Lung (tissue), 13 donors: ENCODE results near the gene JAK3. TPM values are rescaled to one million over a fixed set of nuclear protein-coding genes. Genes with fewer than 3 reads are reported as not detected.

ENCODE experiments used
- ATAC-seq: fragments of 200-7000 bp; cut with Tn5 transposase; one replicate; pipeline ENCODE4 v1.9.1; 2020; ENCODE audit warnings: moderate number of reproducible peaks; ENCODE audit not compliant: insufficient read depth, low FRiP score
- DNase-seq, 3 donors: peaks; one replicate each; pipeline ENCODE4 v3.0.0-alpha.2; 2013 to 2017
- H3K27ac ChIP-seq, 2 donors: one replicate each; pipeline ENCODE4 v1.5.1; 2013; ENCODE audit warnings: mild to moderate bottlenecking in 2 of 2, moderate library complexity in 2 of 2, control low read depth in 1 of 2, inconsistent platforms in 1 of 2, low read depth in 1 of 2, low read length in 1 of 2
- H3K27me3 ChIP-seq, 3 donors: one replicate each; pipeline ENCODE4 v1.5.1; 2013; ENCODE audit warnings: low read length in 2 of 3; ENCODE audit not compliant: control insufficient read depth in 3 of 3, insufficient read depth in 3 of 3
- H3K36me3 ChIP-seq, 4 donors: one replicate each; pipeline ENCODE4 v1.5.1; 2013; ENCODE audit warnings: low read length in 4 of 4, mild to moderate bottlenecking in 1 of 4, moderate library complexity in 1 of 4; ENCODE audit not compliant: control insufficient read depth in 4 of 4, insufficient read depth in 4 of 4
- H3K4me1 ChIP-seq, 5 donors: one replicate each; pipeline ENCODE4 v1.5.1; 2013; ENCODE audit warnings: low read length in 5 of 5, mild to moderate bottlenecking in 2 of 5, moderate library complexity in 1 of 5; ENCODE audit not compliant: control insufficient read depth in 5 of 5, insufficient read depth in 5 of 5
- H3K4me3 ChIP-seq: one replicate; pipeline ENCODE4 v1.5.1; 2013; ENCODE audit warnings: mild to moderate bottlenecking, control low read depth, moderate library complexity
- H3K9ac ChIP-seq, 2 donors: one replicate each; pipeline ENCODE4 v1.5.1; 2013; ENCODE audit warnings: low read length in 2 of 2, control low read depth in 1 of 2; ENCODE audit not compliant: insufficient read depth in 1 of 2
- H3K9me3 ChIP-seq, 4 donors: one replicate each; pipeline ENCODE4 v1.5.1; 2013; ENCODE audit warnings: low read length in 3 of 4, mild to moderate bottlenecking in 1 of 4, moderate library complexity in 1 of 4; ENCODE audit not compliant: control insufficient read depth in 4 of 4, insufficient read depth in 3 of 4
- CTCF ChIP-seq: IDR thresholded peaks from 2 replicates; pipeline ENCODE4 v1.5.1; 2012; ENCODE audit warnings: mild to moderate bottlenecking; ENCODE audit errors: control extremely low read depth, extremely low read depth
- WGBS, 2 donors: extraction: QIAGEN DNeasy Blood & Tissue Kit; methylation state at CpG; one replicate each; pipeline ENCODE4 v1.1.7; 2013; 5-methylcytosine and 5-hydroxymethylcytosine counted together
- polyA plus RNA-seq, 2 donors: library from polyadenylated mRNA; stranded (reverse); fragments of 200-250 nt; gene quantifications; one replicate each; pipeline ENCODE4 v1.2.1, GENCODE V29; 2013
- small RNA-seq: library from RNA; depleted of rRNA; stranded (forward); fragments of <200 nt; gene quantifications from one replicate; pipeline ENCODE3, GENCODE V24; 2014; ENCODE audit warnings: low replicate concordance
- total RNA-seq, 2 donors: library from RNA; depleted of rRNA in 1 of 2; stranded (reverse); fragments of >200 nt in 1 of 2; gene quantifications; one replicate each; pipeline ENCODE4 v1.2.1, GENCODE V29; 2014 to 2021
- donor health status: control.
- donor health status: control.
- donor health status: Bipolar disorder and iron deficiency.
- donor health status: healthy.
- donor health status: DM: yes; HTN: yes; CAD: no.

JAK3 gene
- total and polyA plus RNA-seq, 4 donors: 5.2 to 32.5 (median 18.0) TPM

DNA sequence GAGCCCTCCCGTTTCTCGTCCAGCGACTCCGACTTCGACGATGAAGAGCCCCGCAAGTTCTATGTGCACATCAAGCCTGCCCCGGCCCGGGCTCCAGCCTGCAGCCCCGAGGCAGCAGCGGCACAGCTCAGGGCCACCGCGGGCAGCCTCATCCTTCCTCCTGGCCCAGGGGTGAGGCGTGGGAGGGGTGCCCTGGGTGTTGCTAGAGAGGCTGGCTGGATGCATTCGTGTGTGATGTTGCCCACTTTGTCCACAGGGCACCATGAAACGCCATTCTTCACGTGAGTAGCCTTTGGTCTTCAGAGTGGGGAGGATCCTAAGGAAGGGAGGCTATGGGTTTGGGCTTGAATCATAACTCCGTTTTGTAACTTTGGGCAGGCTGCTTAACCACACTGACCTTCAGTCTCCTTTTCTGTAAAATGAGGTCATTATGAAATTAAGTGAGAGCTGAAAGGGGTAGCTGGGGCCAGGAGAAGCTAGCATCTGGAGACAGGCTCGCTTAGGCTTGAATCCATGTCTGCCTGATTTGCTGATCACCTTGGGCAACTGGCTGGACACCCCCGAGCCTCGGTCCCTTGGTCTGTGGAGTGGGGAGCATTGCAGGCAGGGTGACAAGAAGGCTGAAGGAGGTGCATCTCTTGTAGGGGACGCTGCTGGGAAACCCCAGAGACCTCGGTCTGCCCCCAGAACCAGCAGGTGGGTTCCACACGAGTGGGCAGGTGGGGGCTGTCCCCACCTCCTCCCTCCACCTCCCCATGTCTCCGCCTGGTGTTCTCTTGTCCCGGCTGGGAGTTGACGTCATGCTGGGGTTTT, 71.6 kb downstream of the JAK3 start:
- no peak overlapping the region for H3K9ac ChIP-seq
- ATAC-seq (no peak), DNase-seq (no peak)
- H3K9me3 ChIP-seq: peaks cover 0 to 1% (median 0%) of the 10 kb centered on the region in 4 donors
- WGBS, 2 donors: 67 to 81% methylated on average over 27 of the region's 27 CpGs
- H3K36me3 ChIP-seq: peaks cover 0 to 1% (median 0%) of the 10 kb centered on the region in 4 donors
- TF ChIP-seq CTCF: no peak
- H3K4me1 ChIP-seq: peaks cover 0 to 2% (median 0%) of the 10 kb centered on the region in 5 donors
- no peak overlapping the region for H3K4me3 ChIP-seq
- no peak overlapping the region for H3K27ac ChIP-seq
- peaks cover 0 to 2% (median 0%) of the 10 kb centered on the region in 3 donors for H3K27me3 ChIP-seq

DNA sequence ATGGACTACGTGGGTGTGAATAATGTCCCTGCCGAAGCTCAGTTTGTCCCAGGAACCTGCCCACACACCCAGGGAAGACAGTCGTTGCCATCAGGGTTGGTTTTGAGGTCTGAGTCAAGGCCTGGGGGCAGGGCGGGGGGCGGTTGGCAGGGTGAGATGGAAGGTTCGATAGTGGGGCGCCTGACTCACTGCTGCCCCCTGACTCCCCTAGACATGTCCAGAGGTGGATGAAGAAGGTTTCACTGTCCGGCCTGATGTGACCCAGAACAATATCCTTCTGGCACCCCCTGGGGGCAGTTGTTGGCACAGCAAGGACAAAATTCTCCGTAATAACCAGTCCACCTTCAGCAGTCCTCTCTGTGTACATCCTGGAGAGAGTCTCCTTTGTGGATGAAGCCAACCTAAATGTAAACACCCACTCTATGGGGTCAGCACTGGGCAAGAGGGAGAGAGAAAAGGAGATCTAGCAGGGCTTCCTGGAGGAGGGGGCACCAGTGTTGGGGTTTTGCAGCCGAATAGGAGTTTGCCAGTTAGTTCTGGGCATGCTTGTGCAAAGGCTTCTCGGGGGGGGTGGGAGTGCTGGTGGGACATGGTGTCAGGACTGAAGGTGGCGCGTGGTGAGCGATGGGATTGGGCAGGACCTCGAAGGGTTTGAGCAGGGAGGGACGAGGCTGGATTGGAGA, 72.4 kb downstream of the JAK3 start:
- no peak overlapping the region for H3K4me3 ChIP-seq
- 71 to 82% methylated on average over 16 of the region's 16 CpGs for WGBS, 2 donors
- no peak overlapping the region for H3K27ac ChIP-seq
- peaks cover 0 to 1% (median 0%) of the 10 kb centered on the region in 4 donors for H3K9me3 ChIP-seq
- H3K36me3 ChIP-seq: peaks cover 0 to 1% (median 0%) of the 10 kb centered on the region in 4 donors
- H3K27me3 ChIP-seq: peaks cover 0 to 2% (median 0%) of the 10 kb centered on the region in 3 donors
- peak; percentile 9 for TF ChIP-seq CTCF
- ATAC-seq (no peak), DNase-seq (no peak)
- H3K9ac ChIP-seq: no peak overlapping the region
- H3K4me1 ChIP-seq: peaks cover 0 to 2% (median 0%) of the 10 kb centered on the region in 5 donors

Small RNA genes lying within 50 kb of the gene (small RNA-seq; reads per million reads assigned to genes)
- not detected for gene SNORA68

Other genes with a start within 250 kb of the JAK3 start
- gene UNC13A, start 159.6 kb downstream of the JAK3 start, total RNA-seq: under 1 TPM; 0.28 to 0.31 TPM
- gene UNC13A, start 159.6 kb downstream of the JAK3 start, polyA plus RNA-seq: under 1 TPM; 0.14 to 0.26 TPM
- 10 to 100 TPM; 36.3 to 71.1 TPM for gene MAP1S, start 128.5 kb downstream of the JAK3 start, total RNA-seq
- gene MAP1S, start 128.5 kb downstream of the JAK3 start, polyA plus RNA-seq: 10 to 100 TPM; 32.1 to 40.6 TPM
- 1 to 10 TPM; 6.1 to 9.4 TPM for gene FCHO1, start 96.5 kb downstream of the JAK3 start, total RNA-seq
- 10 to 100 TPM in 1 of 2 donors, 1 to 10 TPM in 1; 3.2 to 10.4 TPM for gene FCHO1, start 96.5 kb downstream of the JAK3 start, polyA plus RNA-seq
- gene B3GNT3, start 52.8 kb downstream of the JAK3 start, total RNA-seq: 1 to 10 TPM in 1 of 2 donors, under 1 TPM in 1; 1.00 to 2.0 TPM
- gene B3GNT3, start 52.8 kb downstream of the JAK3 start, polyA plus RNA-seq: 1 to 10 TPM; 2.0 to 3.0 TPM
- not detected for gene INSL3, start 26.5 kb downstream of the JAK3 start, total RNA-seq
- 1 to 10 TPM in 1 of 2 donors, not detected in 1; 1.5 TPM for gene INSL3, start 26.5 kb downstream of the JAK3 start, polyA plus RNA-seq
- 1,000 to 10,000 TPM in 1 of 2 donors, 100 to 1,000 TPM in 1; 639 to 1,758 TPM for gene RPL18A, start 11.9 kb upstream of the JAK3 start, total RNA-seq
- gene RPL18A, start 11.9 kb upstream of the JAK3 start, polyA plus RNA-seq: 1,000 to 10,000 TPM; 1,929 to 1,987 TPM
- under 1 TPM in 1 of 2 donors, not detected in 1; 0.95 TPM for gene SLC5A5, start 24.0 kb upstream of the JAK3 start, total RNA-seq
- gene SLC5A5, start 24.0 kb upstream of the JAK3 start, polyA plus RNA-seq: under 1 TPM; 0.14 to 0.15 TPM
- 10 to 100 TPM; 35.5 to 83.1 TPM for gene CCDC124, start 85.0 kb upstream of the JAK3 start, total RNA-seq
- gene CCDC124, start 85.0 kb upstream of the JAK3 start, polyA plus RNA-seq: 100 to 1,000 TPM; 121 to 146 TPM
- under 1 TPM in 1 of 2 donors, not detected in 1; 0.60 TPM for gene KCNN1, start 119.1 kb upstream of the JAK3 start, total RNA-seq
- under 1 TPM; 0.14 to 0.19 TPM for gene KCNN1, start 119.1 kb upstream of the JAK3 start, polyA plus RNA-seq
- 10 to 100 TPM; 19.4 to 50.0 TPM for gene ARRDC2, start 160.2 kb upstream of the JAK3 start, total RNA-seq
- gene ARRDC2, start 160.2 kb upstream of the JAK3 start, polyA plus RNA-seq: 10 to 100 TPM; 47.6 to 62.2 TPM
- gene IL12RB1, start 239.0 kb upstream of the JAK3 start, total RNA-seq: 1 to 10 TPM; 1.3 to 7.8 TPM
- gene IL12RB1, start 239.0 kb upstream of the JAK3 start, polyA plus RNA-seq: 1 to 10 TPM; 3.0 to 6.7 TPM
- 10 to 100 TPM in 1 of 2 donors, 1 to 10 TPM in 1; 6.5 to 24.0 TPM for gene MAST3, start 249.8 kb upstream of the JAK3 start, total RNA-seq
- 10 to 100 TPM in 1 of 2 donors, 1 to 10 TPM in 1; 5.0 to 12.1 TPM for gene MAST3, start 249.8 kb upstream of the JAK3 start, polyA plus RNA-seq